Measurements from ENCODE around the gene CCM2.
"Not testable (repeated sequence)": the region's sequence is repeated elsewhere in the genome, so short reads cannot be mapped to it uniquely, and the experiment has no call there.

Gene CCM2

DNA sequence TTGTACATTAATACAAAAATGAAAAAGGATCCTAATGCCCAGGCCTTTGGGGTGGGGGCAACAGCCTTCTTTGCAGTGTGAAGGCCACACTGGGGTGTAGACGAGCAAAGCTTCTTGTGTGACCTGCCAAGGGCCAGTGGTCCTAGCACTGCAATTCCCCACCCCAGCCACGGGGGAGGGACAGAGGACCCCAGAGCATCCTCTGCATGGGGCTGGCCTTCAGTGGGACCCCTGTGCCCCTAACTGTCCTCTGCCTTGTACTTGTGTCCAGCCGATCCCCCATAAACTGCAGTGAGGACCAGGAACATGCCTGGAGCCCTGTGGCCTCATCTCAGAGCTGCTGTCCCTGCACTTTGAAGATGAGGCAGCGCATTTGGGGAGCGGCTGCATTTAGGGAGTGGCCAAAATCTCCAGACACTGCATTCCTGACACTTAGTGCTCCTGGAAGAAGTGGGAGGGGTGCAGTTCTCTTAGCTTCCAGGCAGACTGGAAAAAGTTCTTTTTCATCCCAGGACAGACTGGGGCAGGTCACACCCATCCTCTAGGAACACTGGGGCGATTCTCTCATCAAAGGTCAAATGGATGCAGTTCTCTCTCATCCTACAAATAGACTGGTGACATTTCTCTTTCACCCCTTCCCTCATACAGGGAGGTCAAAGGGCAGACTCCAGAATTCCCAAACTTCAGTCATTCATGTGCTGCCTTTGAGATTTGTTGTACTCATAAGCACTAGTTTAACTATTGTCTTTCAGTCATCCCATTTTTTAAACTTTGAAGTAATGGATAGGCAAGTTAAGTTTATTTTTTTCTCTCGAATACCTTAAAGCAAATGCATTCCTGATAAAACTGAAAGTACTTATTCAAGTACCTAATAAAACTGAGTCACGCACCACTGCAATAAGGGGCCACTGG lies 20.3 kb upstream of the CCM2 start:
- DNase-seq (ENCODE audit: low read depth, low spot score): no peak
- peak overlapping the region; percentile 67 for H3K27ac ChIP-seq

DNA sequence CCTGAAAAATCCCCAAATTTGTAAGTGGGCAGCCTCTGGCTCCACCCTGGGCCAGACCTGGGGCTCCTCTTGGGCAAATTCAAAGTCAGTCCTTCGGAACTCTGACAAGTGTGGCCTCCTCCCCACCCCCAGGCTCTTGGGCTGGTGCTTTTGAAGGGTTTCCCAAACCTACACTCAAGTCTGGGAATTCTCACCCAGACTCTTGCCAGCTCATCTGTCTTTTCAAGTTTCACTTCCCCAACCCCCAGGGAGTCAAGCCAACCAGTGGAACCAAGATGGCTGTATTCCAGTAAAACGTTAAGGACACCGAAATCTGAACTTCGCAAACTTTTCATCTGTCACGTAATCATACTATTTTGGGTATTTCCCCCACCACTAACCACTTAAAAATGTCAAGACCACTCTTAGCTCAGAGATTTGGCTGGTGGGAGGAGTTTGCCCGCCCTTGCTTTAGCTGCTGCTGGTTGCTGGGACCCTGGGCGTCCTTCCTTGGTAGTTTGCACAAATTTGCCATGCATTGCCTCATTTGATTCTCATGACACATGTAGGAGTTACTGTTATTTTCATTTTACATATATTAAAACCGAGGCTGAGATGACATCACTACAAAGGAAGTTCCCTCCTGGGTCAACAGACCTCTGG lies 19.5 kb upstream of the CCM2 start:
- peak overlapping the region; percentile 67 for H3K27ac ChIP-seq

DNA sequence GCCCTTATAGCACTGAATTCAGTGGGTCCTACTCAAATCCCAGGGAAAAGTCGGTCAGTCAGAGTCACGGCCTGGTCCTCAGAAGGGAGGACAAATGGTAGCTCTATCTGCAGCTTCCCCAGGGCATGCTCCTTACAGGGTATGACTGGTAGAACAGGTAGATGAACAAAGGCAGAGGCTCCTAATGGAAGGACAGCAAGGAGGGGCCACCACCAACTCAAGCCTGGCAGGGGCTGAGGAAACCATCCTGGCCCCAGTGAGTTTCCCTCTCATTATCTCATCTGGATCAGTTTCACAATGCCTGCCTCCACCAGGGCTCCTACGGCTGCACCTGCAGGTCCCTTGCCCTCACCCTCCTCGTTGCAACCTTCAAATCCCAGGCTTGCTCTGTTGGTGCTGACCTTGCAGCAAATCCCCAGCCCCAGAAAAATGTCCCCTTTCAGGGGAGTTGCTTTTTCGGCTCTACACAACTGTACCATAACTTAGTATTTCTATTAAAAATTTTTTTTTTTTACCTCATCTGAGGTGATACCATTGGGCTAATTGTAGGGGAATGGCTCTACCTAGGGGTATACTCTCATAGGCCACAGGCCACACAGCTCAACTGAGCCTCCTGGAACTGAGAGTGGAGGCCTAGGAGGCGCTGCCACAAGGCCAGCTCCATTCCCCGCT lies 18.8 kb upstream of the CCM2 start:
- DNase-seq (ENCODE audit: low read depth, low spot score): no peak
- peak overlapping the region; percentile 67 for H3K27ac ChIP-seq

More for the DNA sequence above, 19.5 kb upstream of the CCM2 start:
- no peak for DNase-seq (ENCODE audit: low read depth, low spot score)

DNA sequence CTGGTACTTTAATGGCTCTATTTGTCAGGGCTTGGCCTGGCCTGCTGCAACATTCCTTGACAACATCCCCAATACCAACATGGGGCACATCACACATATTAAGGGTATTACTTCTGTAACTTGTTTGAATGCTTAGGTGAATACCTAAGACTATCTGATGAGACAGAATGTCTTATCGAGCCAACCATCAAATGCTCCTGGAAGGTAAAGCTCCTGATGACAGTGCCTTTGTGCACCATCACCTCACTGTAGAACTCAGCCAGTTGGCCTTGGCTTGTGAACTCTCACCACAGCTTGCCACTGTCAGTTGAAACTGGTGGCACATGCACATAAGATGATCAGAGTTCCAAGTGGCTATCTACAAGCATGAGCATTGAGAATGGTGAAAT lies 17.5 kb upstream of the CCM2 start:
- H3K27ac ChIP-seq: no peak overlapping the region
- no peak for DNase-seq (ENCODE audit: low read depth, low spot score)

DNA sequence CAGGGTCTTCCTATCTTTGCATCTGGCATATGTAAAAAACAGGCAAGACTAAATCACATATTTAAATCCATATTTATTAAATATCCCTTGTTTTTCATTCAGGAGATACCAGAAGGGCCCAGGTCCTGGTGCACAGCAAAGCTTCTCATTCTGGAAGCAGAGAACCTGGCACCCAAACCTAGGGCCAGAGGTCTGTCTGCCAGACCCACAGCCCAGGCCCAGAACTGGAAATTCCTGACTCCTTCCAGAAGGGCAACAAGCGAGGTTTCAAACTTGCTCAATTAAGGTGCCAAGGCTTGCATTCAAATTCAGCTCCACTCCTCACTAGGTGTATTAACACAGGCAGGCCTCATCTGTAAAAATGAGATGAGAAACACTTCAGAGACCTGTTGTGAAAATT lies 17.0 kb upstream of the CCM2 start:
- no peak for DNase-seq (ENCODE audit: low read depth, low spot score)
- H3K27ac ChIP-seq: no peak overlapping the region

DNA sequence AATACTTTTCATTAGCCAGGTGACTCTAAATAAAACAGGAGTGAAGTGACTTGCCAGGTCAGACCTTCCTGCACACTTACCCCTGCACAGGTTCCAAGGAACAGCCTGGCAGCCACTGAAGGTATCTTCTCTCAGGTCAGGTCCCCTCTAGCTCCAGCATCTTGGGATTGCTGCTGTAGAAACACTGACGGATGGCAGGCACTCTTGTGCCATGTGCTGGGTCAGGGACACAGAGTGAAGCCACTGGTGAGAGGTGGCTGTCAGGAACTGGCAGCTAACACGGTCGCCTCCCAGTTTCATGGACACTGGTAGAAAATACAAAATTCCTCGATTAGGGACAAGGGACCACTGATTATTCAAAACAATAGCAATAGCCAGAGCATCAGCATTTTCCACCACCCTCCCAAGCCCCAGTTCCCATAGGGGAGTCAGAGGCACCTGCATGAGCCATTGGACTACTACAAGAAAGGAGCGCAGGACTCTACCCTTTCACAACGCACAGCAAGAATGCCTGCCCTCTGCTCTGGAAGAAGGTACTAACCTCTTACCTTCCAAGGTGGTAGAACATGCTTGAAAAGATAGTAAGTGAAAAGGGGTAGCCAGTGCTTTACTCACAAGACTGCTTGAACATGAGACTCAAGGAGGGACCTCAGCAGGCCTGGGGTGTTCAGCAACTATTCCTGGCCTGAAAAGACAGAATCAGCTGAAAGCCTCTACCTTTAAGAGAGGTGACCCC lies 16.1 kb upstream of the CCM2 start:
- H3K27ac ChIP-seq: peak overlapping the region; percentile 71
- DNase-seq (ENCODE audit: low read depth, low spot score): no peak

DNA sequence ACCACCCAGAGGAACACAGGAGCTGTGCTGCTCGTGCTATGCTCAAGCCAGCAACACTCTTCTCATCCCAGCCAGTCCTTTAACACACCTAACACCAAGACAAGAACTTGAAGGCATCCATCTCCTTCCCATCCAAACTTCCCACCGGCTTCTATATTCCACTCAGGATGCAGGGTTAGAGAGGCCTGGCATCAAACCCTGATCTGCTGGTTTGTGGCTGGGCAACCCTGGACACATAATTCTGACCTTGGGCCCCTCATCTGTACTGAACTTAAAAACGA lies 15.6 kb upstream of the CCM2 start:
- DNase-seq (ENCODE audit: low read depth, low spot score): no peak
- peak overlapping the region; percentile 71 for H3K27ac ChIP-seq

DNA sequence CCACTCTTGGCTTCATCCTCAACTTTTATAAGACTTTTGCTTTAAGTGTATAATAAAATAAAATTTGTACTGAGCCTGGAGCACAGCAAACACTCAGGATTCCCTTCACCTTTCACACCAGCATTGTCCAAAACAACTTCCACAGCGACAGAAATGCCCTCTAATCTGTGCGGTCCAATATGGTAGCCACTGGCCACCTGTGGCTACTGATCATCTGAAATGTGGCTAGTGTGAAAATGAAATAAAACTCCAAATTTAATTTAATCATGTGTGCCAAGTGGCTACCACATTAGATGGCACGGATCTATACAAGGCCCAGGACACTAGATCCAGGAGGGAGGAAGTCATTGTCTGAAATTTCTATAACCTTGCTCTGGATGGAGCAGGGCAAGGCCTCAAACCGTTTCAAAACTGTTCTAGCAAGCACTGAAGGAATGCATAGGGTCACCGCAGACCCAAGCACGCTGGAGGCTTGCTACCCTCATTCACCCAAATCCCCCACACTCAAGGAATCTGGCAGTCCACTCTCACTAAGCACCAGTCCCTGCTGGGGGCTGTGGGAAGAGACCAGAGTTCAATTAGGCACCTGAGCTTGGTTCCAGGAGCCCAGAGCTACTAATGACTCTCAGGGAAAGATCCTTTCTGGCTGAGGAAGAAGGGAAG lies 14.8 kb upstream of the CCM2 start:
- peak overlapping the region; percentile 71 for H3K27ac ChIP-seq
- DNase-seq (ENCODE audit: low read depth, low spot score): no peak

DNA sequence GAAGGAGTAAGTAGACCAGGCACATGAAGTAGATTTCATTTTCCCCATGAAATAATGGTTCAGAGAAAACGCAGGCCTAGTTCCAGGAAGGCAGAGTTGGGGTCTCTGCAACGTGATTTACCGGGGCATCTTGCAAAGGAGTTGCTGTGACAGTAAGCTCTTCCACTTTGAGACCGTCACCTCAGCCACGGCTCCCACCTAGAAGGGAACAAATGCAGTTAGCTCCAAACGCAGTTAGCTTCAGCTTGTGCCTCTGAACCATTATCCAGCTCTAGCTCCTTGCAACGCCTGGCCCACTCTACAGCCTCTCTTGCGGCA lies 14.1 kb upstream of the CCM2 start:
- no peak for DNase-seq (ENCODE audit: low read depth, low spot score)
- peak overlapping the region; percentile 71 for H3K27ac ChIP-seq

DNA sequence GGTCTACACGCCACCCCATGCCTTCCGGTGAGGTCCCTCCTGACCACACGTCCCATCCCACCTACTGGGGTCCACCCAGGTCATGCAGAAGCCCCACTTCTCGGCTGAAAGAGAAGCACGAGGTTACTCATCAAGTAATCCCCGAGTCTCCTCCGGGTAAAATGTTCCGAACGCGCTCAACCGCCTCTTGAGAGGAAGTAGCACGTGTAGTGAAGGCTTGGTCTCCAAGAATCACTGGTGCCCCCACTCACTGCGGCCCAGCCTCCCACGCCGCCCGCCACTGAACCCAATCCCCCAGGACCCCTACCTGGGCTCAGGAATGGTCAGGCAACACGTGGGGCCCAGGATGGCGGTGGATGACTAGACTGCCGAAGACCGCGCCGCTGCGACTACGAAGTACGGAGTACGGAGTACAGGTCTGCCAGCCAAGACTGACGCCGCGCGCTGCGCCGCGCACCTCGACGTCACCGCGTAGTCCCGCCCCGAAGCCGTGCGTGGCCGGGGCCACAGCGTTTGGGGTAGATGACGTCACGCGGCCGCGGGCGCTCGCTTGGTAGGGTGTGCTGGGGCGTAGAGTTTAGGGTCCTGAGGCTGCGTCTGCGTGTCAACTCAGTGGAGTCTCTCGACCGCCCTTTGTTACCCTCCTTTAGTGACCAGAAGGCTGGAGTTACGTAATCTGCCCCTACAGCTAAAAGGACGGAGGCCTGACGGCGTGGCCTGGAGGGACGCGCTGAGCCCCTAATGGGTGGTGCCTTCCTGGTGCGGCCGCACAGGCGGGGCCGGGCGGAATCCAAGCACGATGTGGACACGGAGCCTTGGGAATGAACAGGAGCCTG lies 13.6 kb upstream of the CCM2 start:
- peak; percentile 63 for DNase-seq (ENCODE audit: low read depth, low spot score)
- peak overlapping the region; percentile 71 for H3K27ac ChIP-seq

DNA sequence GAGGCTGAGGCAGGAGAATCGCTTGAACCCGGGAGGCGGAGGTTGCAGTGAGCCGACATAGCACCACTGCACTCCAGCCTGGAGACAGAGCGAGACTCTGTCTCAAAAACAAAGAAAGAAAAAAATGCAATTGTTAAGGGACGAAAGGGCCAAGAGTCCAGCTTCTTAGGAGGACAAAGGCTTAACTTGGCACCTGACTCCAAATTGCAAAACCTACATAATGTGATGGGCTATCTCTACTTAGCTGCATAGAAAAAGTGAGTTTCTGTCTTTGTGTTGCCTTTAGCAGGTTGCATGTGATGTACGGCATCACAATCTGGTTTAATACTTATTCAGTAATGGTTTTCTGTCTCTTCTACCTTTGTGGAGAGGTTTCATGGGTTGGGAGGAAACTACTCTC lies 12.5 kb upstream of the CCM2 start:
- peak overlapping the region; percentile 71 for H3K27ac ChIP-seq
- DNase-seq (ENCODE audit: low read depth, low spot score): no peak

DNA sequence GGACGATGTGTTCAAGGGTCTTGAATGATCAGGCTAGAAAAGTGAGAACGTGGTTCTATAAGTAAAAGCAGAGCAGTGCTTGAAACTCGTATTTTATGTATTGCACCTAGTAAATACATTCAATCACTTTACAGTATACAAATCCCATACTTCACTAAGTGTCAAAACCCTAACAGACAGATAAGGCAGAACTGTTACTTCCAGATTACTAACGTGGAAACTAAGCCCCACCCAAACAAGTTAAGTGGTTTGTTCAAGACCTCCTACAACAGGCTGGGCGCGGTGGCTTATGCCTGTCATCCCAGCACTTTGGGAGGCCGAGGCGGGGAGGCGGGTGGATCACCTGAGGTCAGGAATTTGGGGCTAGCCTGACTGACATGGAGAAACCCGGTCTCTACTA lies 12.0 kb upstream of the CCM2 start:
- no peak overlapping the region for H3K27ac ChIP-seq
- no peak for DNase-seq (ENCODE audit: low read depth, low spot score)

DNA sequence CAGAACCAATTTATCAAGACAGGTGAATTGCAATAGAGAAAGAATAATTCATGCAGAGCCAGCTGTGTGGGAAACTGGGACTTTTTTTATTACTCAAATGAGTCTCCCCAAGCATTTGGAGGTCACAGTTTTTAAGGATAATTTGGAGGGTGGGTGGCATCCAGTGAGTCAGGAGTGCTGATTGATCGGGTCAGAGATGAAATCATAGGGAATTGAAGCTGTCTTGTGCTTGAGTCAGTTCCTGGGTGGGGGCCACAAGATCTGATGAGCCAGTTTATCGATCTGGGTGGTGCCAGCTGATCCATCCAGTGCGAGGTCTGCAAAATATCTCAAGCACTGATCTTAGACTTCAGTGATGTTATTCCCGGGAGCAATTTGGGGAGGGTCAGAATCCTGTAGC lies 11.3 kb upstream of the CCM2 start:
- no peak overlapping the region for H3K27ac ChIP-seq
- DNase-seq (ENCODE audit: low read depth, low spot score): no peak

DNA sequence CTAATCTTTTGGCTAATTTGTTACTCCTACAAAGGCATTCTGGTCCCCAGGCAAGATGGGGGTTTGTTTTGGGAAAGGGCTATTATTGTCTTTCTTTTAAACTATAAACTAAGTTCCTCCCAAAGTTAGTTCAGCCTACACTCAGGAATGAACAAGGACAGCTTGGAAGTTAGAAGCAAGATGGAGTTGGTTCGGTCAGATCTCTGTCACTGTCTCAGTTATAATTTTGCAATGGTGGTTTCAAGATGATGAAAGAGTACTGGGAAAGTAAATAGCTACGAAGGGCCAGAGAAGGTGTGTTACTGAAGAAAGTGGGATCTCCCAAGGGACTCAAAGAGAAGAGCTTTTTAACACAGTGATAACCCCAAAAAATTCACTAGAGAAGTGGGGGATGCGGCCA lies 10.9 kb upstream of the CCM2 start:
- H3K27ac ChIP-seq: no peak overlapping the region
- no peak for DNase-seq (ENCODE audit: low read depth, low spot score)

DNA sequence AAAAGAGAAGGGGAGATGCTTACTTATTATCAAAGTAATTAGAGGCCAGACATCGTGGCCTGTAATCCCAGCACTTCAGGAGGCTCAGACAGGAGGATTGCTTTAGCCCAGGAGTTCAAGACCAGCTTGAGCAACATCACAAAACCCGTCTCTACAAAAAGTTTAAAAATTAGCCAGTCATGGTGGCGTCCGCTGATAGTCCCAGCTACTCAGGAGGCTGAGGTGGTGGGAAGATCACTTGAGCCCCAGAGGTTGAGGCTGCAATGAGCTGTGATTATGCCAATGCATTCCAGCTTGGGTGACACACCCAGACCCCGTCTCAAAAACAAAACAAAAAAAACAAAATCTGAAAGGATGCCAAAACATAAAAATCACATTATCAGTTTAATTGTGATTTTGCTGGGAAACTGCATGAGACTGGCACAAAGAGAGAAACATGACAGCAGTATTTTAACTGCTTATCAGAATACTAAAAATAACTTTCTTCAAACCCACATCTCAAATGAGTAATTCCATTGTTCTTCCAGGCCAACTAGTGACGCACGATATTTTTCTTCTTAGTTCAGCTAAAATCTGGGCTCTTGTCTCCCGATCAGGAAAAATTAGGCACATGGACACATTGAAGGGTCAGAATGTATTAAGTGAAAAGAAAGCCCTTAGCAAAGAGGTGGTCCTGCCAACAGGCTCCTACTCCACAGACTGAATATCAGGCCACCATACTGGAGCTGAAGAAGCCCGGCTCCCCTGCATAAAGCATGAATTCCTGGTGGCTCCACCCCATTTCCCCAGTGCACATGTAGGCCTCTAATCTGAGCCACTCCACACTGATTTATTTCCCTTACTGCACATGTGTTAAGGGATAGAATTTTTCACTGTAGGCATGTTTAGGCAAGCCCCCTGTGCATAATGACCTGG lies 9.6 kb upstream of the CCM2 start:
- DNase-seq (ENCODE audit: low read depth, low spot score): no peak
- peak overlapping the region; percentile 72 for H3K27ac ChIP-seq

DNA sequence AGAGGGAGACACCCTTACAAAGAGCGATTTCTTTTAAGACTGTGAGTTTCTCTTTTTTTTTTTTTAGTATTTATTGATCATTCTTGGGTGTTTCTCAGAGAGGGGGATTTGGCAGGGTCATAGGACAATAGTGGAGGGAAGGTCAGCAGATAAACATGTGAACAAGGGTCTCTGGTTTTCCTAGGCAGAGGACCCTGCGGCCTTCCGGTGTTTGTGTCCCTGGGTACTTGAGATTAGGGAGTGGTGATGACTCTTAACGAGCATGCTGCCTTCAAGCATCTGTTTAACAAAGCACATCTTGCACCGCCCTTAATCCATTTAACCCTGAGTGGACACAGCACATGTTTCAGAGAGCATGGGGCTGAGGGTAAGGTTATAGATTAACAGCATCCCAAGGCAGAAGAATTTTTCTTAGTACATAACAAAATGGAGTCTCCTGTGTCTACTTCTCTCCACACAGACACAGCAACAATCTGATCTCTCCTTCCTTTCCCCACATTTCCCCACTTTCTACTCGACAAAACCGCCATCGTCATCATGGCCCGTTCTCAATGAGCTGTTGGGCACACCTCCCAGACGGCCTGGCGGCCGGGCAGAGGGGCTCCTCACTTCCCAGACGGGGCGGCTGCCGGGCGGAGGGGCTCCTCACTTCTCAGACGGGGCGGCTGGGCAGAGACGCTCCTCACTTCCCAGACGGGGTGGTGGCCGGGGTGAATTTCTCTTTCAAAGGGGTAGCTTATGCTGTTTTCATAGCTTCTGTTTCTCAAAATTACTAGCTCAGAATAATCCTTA lies 7.8 kb upstream of the CCM2 start:
- H3K27ac ChIP-seq; DNase-seq (ENCODE audit: low read depth, low spot score): not testable (repeated sequence)

DNA sequence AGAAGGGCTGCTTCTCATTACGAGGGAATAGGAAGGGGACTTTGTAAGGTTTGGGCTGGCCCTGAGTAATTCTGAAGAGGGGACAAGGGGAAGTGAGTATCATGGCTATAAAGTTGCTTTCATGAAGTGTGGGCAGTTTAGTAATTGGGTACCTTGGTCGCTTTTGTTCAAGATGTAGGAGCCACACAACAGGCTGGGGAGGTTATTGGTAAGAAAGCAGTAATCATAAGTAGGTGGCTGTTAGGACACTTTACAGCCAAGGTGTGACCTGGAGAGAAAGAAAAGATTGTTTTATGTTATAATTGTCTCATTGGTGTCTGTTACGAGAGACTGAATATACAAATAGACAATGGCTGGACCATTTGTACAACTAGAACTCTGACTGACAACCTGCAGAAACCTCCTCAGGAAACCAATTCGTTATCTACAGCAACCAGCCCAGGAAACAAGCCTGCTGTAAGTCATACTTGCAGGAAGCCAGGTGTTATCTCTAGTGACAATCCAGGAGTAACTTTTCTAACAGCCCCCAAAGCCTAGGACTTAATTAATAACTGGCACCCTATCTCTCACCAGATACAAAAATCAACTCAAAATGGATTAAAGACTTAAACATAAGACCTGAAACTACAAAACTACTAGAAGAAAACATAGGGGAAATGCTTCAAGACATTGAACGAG lies 5.0 kb upstream of the CCM2 start:
- H3K27ac ChIP-seq: no peak overlapping the region
- DNase-seq (ENCODE audit: low read depth, low spot score): no peak

All from epithelial cell of prostate (primary cell).